ENCODE results near the gene RNU5B-1. TPM values are rescaled to one million over a fixed set of nuclear protein-coding genes. Genes with fewer than 3 reads are reported as not detected.
A peak's percentile ranks its signal among the peaks of the same experiment; 100 is the strongest.

The RNU5B-1 gene
- total and polyA plus RNA-seq, 4 donors = not detected

GRCh38 chr15:65318870-65319356 lies 14.4 kb downstream of the RNU5B-1 start:
- Histone ChIP-seq H3K9me3 (ENCODE audit: control insufficient read depth in 4 of 4, low read length in 3 of 4) (no peaks in the 10 kb centered on the region), H3K9ac (ENCODE audit: low read depth in 1 of 2, low read length in 2 of 2) (no peak overlapping the region), H3K27ac (ENCODE audit: low read depth in 1 of 2, low read length in 2 of 2) (no peak overlapping the region), H3K4me3 (ENCODE audit: low read depth in 1 of 3, low read length in 3 of 3) (no peak overlapping the region), H3K27me3 (ENCODE audit: control insufficient read depth in 4 of 4, insufficient read depth in 4 of 4, low read length in 3 of 4) (no peaks in the 10 kb centered on the region), H3K36me3 (ENCODE audit: control insufficient read depth in 4 of 4, insufficient read depth in 3 of 4, low read depth in 1 of 4, low read length in 3 of 4) (no peaks in the 10 kb centered on the region), H3K4me1 (ENCODE audit: control insufficient read depth in 4 of 4, insufficient read depth in 4 of 4, low read length in 3 of 4) (no peaks in the 10 kb centered on the region)
- TF ChIP-seq SP1 (IDR thresholded peaks at IDR 0.05) (no peak), TAF1 (conservative IDR thresholded peaks at IDR 0.05) (no peak), NR2F2 (IDR thresholded peaks at IDR 0.05) (no peak), RXRA (IDR thresholded peaks at IDR 0.05) (peak in 1 of 2 donors; percentile 8), REST (IDR thresholded peaks at IDR 0.05) (no peak), HNF4A (conservative IDR thresholded peaks at IDR 0.05) (no peak), CTCF (IDR thresholded peaks at IDR 0.05; ENCODE audit: low read depth, low read length, missing input control) (peak; percentile 97), FOXA1 (IDR thresholded peaks at IDR 0.05) (no peak), JUND (IDR thresholded peaks at IDR 0.05) (no peak), MAX (IDR thresholded peaks at IDR 0.05) (no peak), YY1 (IDR thresholded peaks at IDR 0.05) (peak; percentile 26), ATF3 (IDR thresholded peaks at IDR 0.05) (no peak), FOXA2 (IDR thresholded peaks at IDR 0.05) (no peak), HNF4G (IDR thresholded peaks at IDR 0.05) (no peak), EGR1 (IDR thresholded peaks at IDR 0.05; ENCODE audit: low read depth in 2 of 2) (no peak), ZBTB33 (IDR thresholded peaks at IDR 0.05) (no peak), GABPA (IDR thresholded peaks at IDR 0.05 in 1 of 2, conservative IDR thresholded peaks at IDR 0.05 in 1 of 2) (no peak), RAD21 (IDR thresholded peaks at IDR 0.05) (peak; percentile 99)
- peak; percentile 77 for DNase-seq (ENCODE audit: low spot score)
- WGBS = 32% methylated on average over 5 of the region's 5 CpGs

Measured in liver (tissue), 9 donors.